ENCODE measurements around the gene GNG12. TPM values are rescaled to one million over a fixed set of nuclear protein-coding genes. Genes with fewer than 3 reads are reported as not detected.

Gene GNG12
- total and polyA plus RNA-seq, 12 donors: 15.3 to 121 (median 84.7) TPM

GRCh38 chr1:67717876-67718275 is 115.4 kb downstream of the GNG12 start:
- intact Hi-C loops (cut with DNase I): no loop called here
- H3K27me3 ChIP-seq: no peaks in the 10 kb centered on the region
- WGBS, 4 donors: 87 to 93% (median 87%) methylated on average over 4 of the region's 4 CpGs
- TF ChIP-seq CTCF (IDR thresholded peaks at IDR 0.05) (no peak), POLR2A (IDR thresholded peaks at IDR 0.05) (no peak)
- H3K4me1 ChIP-seq (replicated peaks in 1 of 2): peaks cover 0 to 20% of the 10 kb centered on the region in 2 donors
- DNase-seq: no peak
- H3K27ac ChIP-seq: no peak overlapping the region
- no peak overlapping the region for H3K4me3 ChIP-seq
- no peaks in the 10 kb centered on the region for H3K36me3 ChIP-seq (replicated peaks in 1 of 2)
- H3K9me3 ChIP-seq (replicated peaks in 1 of 3): no peaks in the 10 kb centered on the region

- H3K36me3 ChIP-seq (replicated peaks in 1 of 2): no peaks in the 10 kb centered on the region
- H3K4me3 ChIP-seq: no peak overlapping the region
- no peaks in the 10 kb centered on the region for H3K27me3 ChIP-seq
- TF ChIP-seq CTCF (IDR thresholded peaks at IDR 0.05) (no peak), POLR2A (IDR thresholded peaks at IDR 0.05) (no peak)
- peak; percentile 67 to 82 (median 76) for DNase-seq
- 52 to 63% (median 56%) methylated on average over 4 of the region's 4 CpGs for WGBS, 4 donors
- intact Hi-C loops (cut with DNase I): no loop called here
- H3K9me3 ChIP-seq (replicated peaks in 1 of 3): no peaks in the 10 kb centered on the region
- H3K27ac ChIP-seq: no peak overlapping the region
- H3K4me1 ChIP-seq (replicated peaks in 1 of 2): peaks cover 0 to 18% of the 10 kb centered on the region in 2 donors
Measured at GRCh38 chr1:67716800-67717199, 116.5 kb downstream of the GNG12 start.

- no peak for DNase-seq
- H3K4me1 ChIP-seq (replicated peaks in 1 of 2): peaks cover 0 to 18% of the 10 kb centered on the region in 2 donors
- no peak overlapping the region for H3K27ac ChIP-seq
- H3K9me3 ChIP-seq (replicated peaks in 1 of 3): no peaks in the 10 kb centered on the region
- no peak for TF ChIP-seq CTCF (IDR thresholded peaks at IDR 0.05)
- no peaks in the 10 kb centered on the region for H3K36me3 ChIP-seq (replicated peaks in 1 of 2)
- WGBS, 4 donors: 92 to 96% (median 95%) methylated on average over 2 of the region's 2 CpGs
- no peaks in the 10 kb centered on the region for H3K27me3 ChIP-seq
- no peak overlapping the region for H3K4me3 ChIP-seq
- intact Hi-C loops (cut with DNase I): no loop called here
Measured at GRCh38 chr1:67715819-67716218, 117.4 kb downstream of the GNG12 start.

GRCh38 chr1:67713057-67713846 is 120.0 kb downstream of the GNG12 start:
- Histone ChIP-seq H3K9me3 (replicated peaks in 1 of 3) (no peaks in the 10 kb centered on the region), H3K27me3 (no peaks in the 10 kb centered on the region), H3K4me1 (replicated peaks in 1 of 2) (peaks cover 0 to 24% of the 10 kb centered on the region in 2 donors), H3K4me3 (no peak overlapping the region), H3K36me3 (replicated peaks in 1 of 2) (no peaks in the 10 kb centered on the region), H3K27ac (no peak overlapping the region)
- intact Hi-C loops (cut with DNase I): no loop called here
- DNase-seq: peak in 6 of 7 donors; percentile 33 to 67 (median 61)
- TF ChIP-seq CTCF (IDR thresholded peaks at IDR 0.05) (no peak), POLR2A (IDR thresholded peaks at IDR 0.05) (no peak)
- 85 to 91% (median 89%) methylated on average over 6 of the region's 6 CpGs for WGBS, 4 donors

Data from adrenal gland (tissue), 12 donors.